ENCODE measurements around the gene CAMK2B.

CAMK2B gene

GRCh38 chr7:44285561-44285960 lies 39.8 kb downstream of the CAMK2B start:
- no peak for DNase-seq

- DNase-seq, result no peak
Observed at GRCh38 chr7:44284881-44285541, 40.4 kb downstream of the CAMK2B start.

- DNase-seq, result peak; percentile 68
Observed at GRCh38 chr7:44284216-44284615, 41.2 kb downstream of the CAMK2B start.

GRCh38 chr7:44283381-44284211 lies 41.8 kb downstream of the CAMK2B start:
- DNase-seq, result no peak

GRCh38 chr7:44282601-44283171 lies 42.7 kb downstream of the CAMK2B start:
- peak; percentile 73 for DNase-seq

- DNase-seq, result no peak
Observed at GRCh38 chr7:44281811-44282600, 43.4 kb downstream of the CAMK2B start.

- no peak for DNase-seq
Observed at GRCh38 chr7:44280993-44281721, 44.2 kb downstream of the CAMK2B start.

GRCh38 chr7:44280636-44280992 lies 44.8 kb downstream of the CAMK2B start:
- DNase-seq, result no peak

GRCh38 chr7:44279731-44280505 lies 45.5 kb downstream of the CAMK2B start:
- no peak for DNase-seq

- no peak for DNase-seq
Observed at GRCh38 chr7:44279286-44279685, 46.1 kb downstream of the CAMK2B start.

GRCh38 chr7:44278451-44279161 lies 46.8 kb downstream of the CAMK2B start:
- no peak for DNase-seq

- DNase-seq, result peak; percentile 32
Observed at GRCh38 chr7:44277851-44278250, 47.5 kb downstream of the CAMK2B start.

- no peak for DNase-seq
Observed at GRCh38 chr7:44277391-44277790, 48.0 kb downstream of the CAMK2B start.

- DNase-seq, result no peak
Observed at GRCh38 chr7:44276571-44277221, 48.7 kb downstream of the CAMK2B start.

- peak; percentile 75 for DNase-seq
Observed at GRCh38 chr7:44275957-44276570, 49.3 kb downstream of the CAMK2B start.

GRCh38 chr7:44275146-44275545 lies 50.2 kb downstream of the CAMK2B start:
- no peak for DNase-seq

- no peak for DNase-seq
Observed at GRCh38 chr7:44274623-44274975, 50.8 kb downstream of the CAMK2B start.

- no peak for DNase-seq
Observed at GRCh38 chr7:44273681-44274622, 51.4 kb downstream of the CAMK2B start.

GRCh38 chr7:44272981-44273380 lies 52.4 kb downstream of the CAMK2B start:
- DNase-seq, result no peak

Measured in NCI-H1694 treated with DMSO at 0.1 percent for 48 hours (cell line).